Panc1 (cell line): ENCODE data around the gene UBC. TPM values are rescaled to one million over a fixed set of nuclear protein-coding genes. Genes with fewer than 3 reads are reported as not detected.
"Not testable (repeated sequence)": the region's sequence is repeated elsewhere in the genome, so short reads cannot be mapped to it uniquely, and the experiment has no call there.

ENCODE experiments used
- ATAC-seq: fragments of 200-7000 bp; cut with Tn5 transposase; 2 replicates; pipeline ENCODE4 v1.9.1; 2020; ENCODE audit warnings: mild to moderate bottlenecking, moderate library complexity
- BruUV-seq: library from RNA; stranded (reverse); fragments of 400-500 nt; replicated peaks from 2 replicates; lab custom pipeline; 2021; lab: Mats Ljungman, UMichigan
- CTCF ChIA-PET: fragments of 300-600 bp; sonication (Branson Sonifier 250); formaldehyde crosslinking; loops from one replicate; lab custom pipeline; 2022; ENCODE audit warnings: antibody characterized with exemption; lab: Charles Lee
- POLR2A ChIA-PET: fragments of 300-600 bp; sonication (Branson Sonifier 250); formaldehyde crosslinking; loops from one replicate; lab custom pipeline; 2022; ENCODE audit warnings: antibody characterized with exemption; lab: Charles Lee
- DNase-seq: peaks from one replicate; pipeline ENCODE4 v3.0.0-alpha.2; 2010; ENCODE audit warnings: low read depth, low spot score
- H3K27ac ChIP-seq: 2 replicates; pipeline ENCODE4 v1.5.1; 2011; ENCODE audit warnings: mild to moderate bottlenecking, low read length, inconsistent platforms
- H3K27me3 ChIP-seq: fragments of 200-500 bp; sonication (Bioruptor generic); 2 replicates; pipeline ENCODE4 v1.6.0; 2014; ENCODE audit warnings: low read length, inconsistent platforms; ENCODE audit not compliant: control insufficient read depth, insufficient read depth
- H3K36me3 ChIP-seq: fragments of 200-500 bp; sonication (Bioruptor generic); 2 replicates; pipeline ENCODE4 v1.5.1; 2014; ENCODE audit warnings: inconsistent platforms, mild to moderate bottlenecking, low read length, moderate library complexity; ENCODE audit not compliant: control insufficient read depth, insufficient read depth
- H3K4me1 ChIP-seq: 2 replicates; pipeline ENCODE4 v1.5.1; 2011; ENCODE audit warnings: inconsistent platforms, mild to moderate bottlenecking, low read length, moderate library complexity; ENCODE audit not compliant: control insufficient read depth, insufficient read depth
- H3K4me3 ChIP-seq, 2 experiments: 2 replicates each; pipeline ENCODE4 v1.5.1; 2011 to 2012; ENCODE audit warnings: low read depth in 2 of 2, low read length in 2 of 2, mild to moderate bottlenecking in 2 of 2, inconsistent platforms in 1 of 2, moderate library complexity in 1 of 2
- H3K9me3 ChIP-seq: fragments of 200-500 bp; sonication (Bioruptor generic); 2 replicates; pipeline ENCODE4 v1.5.1; 2014; ENCODE audit warnings: low read depth, mild to moderate bottlenecking, inconsistent platforms, low read length, moderate library complexity; ENCODE audit not compliant: control insufficient read depth, insufficient read depth
- CTCF ChIP-seq: fragments of 450-650 bp; IDR thresholded peaks from 2 replicates; pipeline ENCODE4 v1.5.1; 2017; ENCODE audit warnings: mild to moderate bottlenecking
- POLR2AphosphoS5 ChIP-seq: IDR thresholded peaks from 2 replicates; pipeline ENCODE4 v1.6.1; 2012; ENCODE audit warnings: mild to moderate bottlenecking, low read depth, low read length, moderate library complexity
- REST ChIP-seq, 2 experiments: IDR thresholded peaks; 2 replicates each; pipeline ENCODE4 v1.6.1; 2011 to 2012; ENCODE audit warnings: low read depth in 2 of 2, control low read depth in 1 of 2, low read length in 1 of 2, mild to moderate bottlenecking in 1 of 2, moderate library complexity in 1 of 2; ENCODE audit not compliant: insufficient read depth in 1 of 2
- SIN3A ChIP-seq: IDR thresholded peaks from 2 replicates; pipeline ENCODE4 v1.6.1; 2012; ENCODE audit warnings: low read depth, mild to moderate bottlenecking, low read length, moderate library complexity, borderline replicate concordance; ENCODE audit not compliant: insufficient read depth
- TCF7L2 ChIP-seq: IDR thresholded peaks from 2 replicates; pipeline ENCODE4 v1.6.1; 2011; ENCODE audit warnings: mild to moderate bottlenecking, low read depth, low read length, inconsistent platforms
- in situ Hi-C: cut with HindIII; loops from 2 replicates; pipeline ENCODE4 v1.10.0; 2016; ENCODE audit warnings: low sequenced_read_pairs, low pct_unique_long_range_greater_than_20kb
- intact Hi-C: fragments of 100-400 bp; cut with micrococcal nuclease; formaldehyde crosslinking; loops from one replicate; pipeline ENCODE4 v1.10.0; 2022; ENCODE audit not compliant: unreplicated experiment
- total RNA-seq: library from RNA; stranded (reverse); gene quantifications from one replicate; pipeline ENCODE4 v1.2.1, GENCODE V29; 2021; ENCODE audit not compliant: unreplicated experiment

Gene UBC
- total RNA-seq, 1 experiment from 2014 or later = 1,725 TPM

GRCh38 chr12:124913474-124914391 is 717 bp downstream of the UBC start:
- CTCF ChIA-PET = interaction anchor here (1.7 kb wide), 1 partner anchor 26 kb away, joined by 6 read pairs; no protein-coding TSS in a partner anchor
- in situ Hi-C loops (no loop called here), intact Hi-C loops (no loop called here)
- DNase-seq (no peak), ATAC-seq (peak; percentile 52)
- H3K36me3 ChIP-seq = peaks cover 15% of the 10 kb centered on the region
- TF ChIP-seq REST (IDR thresholded peaks at IDR 0.05; ENCODE audit: insufficient read depth in 1 of 2, low read depth in 2 of 2, low read length in 1 of 2) (no peak), TCF7L2 (no peak), SIN3A (peak; percentile 34; the same call in 1 of the 2 replicates), POLR2AphosphoS5 (no peak), CTCF (peak; percentile 75)
- no TSS peak for BruUV-seq
- no peaks in the 10 kb centered on the region for H3K9me3 ChIP-seq
- H3K27me3 ChIP-seq = no peaks in the 10 kb centered on the region
- H3K4me3 ChIP-seq = peak overlapping the region; percentile 91 to 93
- POLR2A ChIA-PET = interaction anchor here (0.7 to 1.3 kb wide), 5 partner anchors 8 to 78 kb away, joined by 3 to 10 read pairs (median 5); no protein-coding TSS in a partner anchor
- H3K4me1 ChIP-seq = peaks cover 44% of the 10 kb centered on the region
- peak overlapping the region; percentile 100 for H3K27ac ChIP-seq

- Histone ChIP-seq H3K4me1 (peaks cover 34% of the 10 kb centered on the region), H3K27ac (0 out of 2 replicates have a peak overlapping the region, but pooled peaks have one; percentile 32), H3K36me3 (peaks cover 15% of the 10 kb centered on the region), H3K4me3 (peak overlapping the region; percentile 91 to 93)
- POLR2A ChIA-PET = interaction anchor here (0.7 to 1.0 kb wide), 2 partner anchors 9 to 79 kb away, joined by 3 to 6 read pairs; no protein-coding TSS in a partner anchor
- BruUV-seq, CTCF ChIA-PET, in situ Hi-C loops, H3K9me3 ChIP-seq, ATAC-seq, DNase-seq, H3K27me3 ChIP-seq, intact Hi-C loops: not testable (repeated sequence)
Measured at GRCh38 chr12:124912529-124913287, 1.7 kb downstream of the UBC start.

GRCh38 chr12:124911521-124911920 is 2.9 kb downstream of the UBC start:
- H3K9me3 ChIP-seq, in situ Hi-C loops, ATAC-seq, H3K27me3 ChIP-seq, DNase-seq, CTCF ChIA-PET, BruUV-seq, intact Hi-C loops: not testable (repeated sequence)
- Histone ChIP-seq H3K27ac (peak overlapping the region; percentile 70; the same call in 1 of the 2 replicates), H3K4me3 (peak overlapping the region; percentile 29 to 52), H3K36me3 (peaks cover 15% of the 10 kb centered on the region), H3K4me1 (peaks cover 28% of the 10 kb centered on the region)
- POLR2A ChIA-PET = interaction anchor here (2.1 kb wide), 1 partner anchor 27 kb away, joined by 14 read pairs; no protein-coding TSS in a partner anchor
